K562 (cell line): ENCODE results near the gene ITPA. TPM values are rescaled to one million over a fixed set of nuclear protein-coding genes. Genes with fewer than 3 reads are reported as not detected.

ENCODE experiments used
- ATAC-seq: fragments of 200-7000 bp; cut with Tn5 transposase; 3 replicates; pipeline ENCODE4 v1.9.1; 2020; ENCODE audit warnings: moderate library complexity
- BruUV-seq: library from RNA; stranded (reverse); fragments of 400-500 nt; replicated peaks from 2 replicates; lab custom pipeline; 2021; lab: Mats Ljungman, UMichigan
- CTCF ChIA-PET: fragments of 300-600 bp; formaldehyde crosslinking; extraction: SDS; loops from one replicate; lab custom pipeline; 2021; ENCODE audit warnings: low intra/inter-chr PET ratio; lab: Yijun Ruan, JAX
- POLR2A ChIA-PET: fragments of 300-600, 350-650 bp; sonication (Branson Sonifier 250); formaldehyde crosslinking; extraction: SDS; loops from one replicate; lab custom pipeline; 2021; ENCODE audit warnings: antibody characterized with exemption, inconsistent platforms; lab: Yijun Ruan, JAX
- DNase-seq, 4 experiments: peaks; one replicate each; pipeline versions ENCODE4 v3.0.0 to v3.0.0-alpha.2; 2011 to 2018; ENCODE audit warnings: low spot score in 3 of 4, mixed read lengths in 3 of 4; ENCODE audit errors: extremely low read depth in 1 of 4
- FAIRE-seq: peaks from 2 replicates; lab custom pipeline; 2011; peaks lifted over from hg19 to GRCh38; lab: Jason Lieb, UNC
- H2AFZ ChIP-seq: 2 replicates; pipeline ENCODE4 v1.6.0; 2011; ENCODE audit warnings: low read depth, low read length, control low read depth, inconsistent platforms
- H3K27ac ChIP-seq: fragments of 200-600 bp; 3 replicates; pipeline ENCODE4 v1.8.0; 2011; ENCODE audit warnings: low read depth, mild to moderate bottlenecking, control low read depth, inconsistent platforms, low read length, moderate library complexity, mixed read lengths; ENCODE audit errors: extremely low read depth
- H3K27me3 ChIP-seq, 2 experiments: fragments of 300-600 bp in 1 of 2; 2 replicates in 1 of 2; 3 replicates in 1 of 2; pipeline versions ENCODE4 v1.6.0 to v1.8.0; 2011; ENCODE audit warnings: inconsistent platforms in 2 of 2, low read length in 2 of 2, mild to moderate bottlenecking in 1 of 2, mixed read lengths in 1 of 2, moderate library complexity in 1 of 2; ENCODE audit not compliant: control insufficient read depth in 2 of 2, insufficient read depth in 2 of 2
- H3K36me3 ChIP-seq: fragments of 300-600 bp; 3 replicates; pipeline ENCODE4 v1.8.0; 2011; ENCODE audit warnings: mild to moderate bottlenecking, low read length, inconsistent platforms; ENCODE audit not compliant: control insufficient read depth, insufficient read depth
- H3K4me1 ChIP-seq, 2 experiments: fragments of 200-600 bp in 1 of 2; replicated peaks in 1 of 2; 2 replicates in 1 of 2; 3 replicates in 1 of 2; pipeline versions ENCODE4 v1.5.1 to v1.8.0; 2011; ENCODE audit warnings: inconsistent platforms in 2 of 2, low read length in 2 of 2, mild to moderate bottlenecking in 1 of 2, mixed read lengths in 1 of 2, moderate library complexity in 1 of 2; ENCODE audit not compliant: control insufficient read depth in 2 of 2, insufficient read depth in 2 of 2
- H3K4me2 ChIP-seq: 2 replicates; pipeline ENCODE4 v1.6.1; 2011; ENCODE audit warnings: low read length, control low read depth, inconsistent platforms, mixed read lengths; ENCODE audit not compliant: insufficient read depth
- H3K4me3 ChIP-seq: fragments of 200-600 bp; sonication (generic), shearing (Covaris generic); 2 replicates; pipeline ENCODE4 v1.5.1; 2016; ENCODE audit warnings: control low read depth, inconsistent platforms
- H3K79me2 ChIP-seq: fragments of 200-600 bp; 3 replicates; pipeline ENCODE4 v1.8.0; 2011; ENCODE audit warnings: low read length, inconsistent platforms; ENCODE audit not compliant: control insufficient read depth, insufficient read depth
- H3K9ac ChIP-seq, 2 experiments: 2 replicates each; pipeline versions ENCODE4 v1.6.0 to v1.6.1; 2011; ENCODE audit warnings: low read depth in 2 of 2, low read length in 2 of 2, control low read depth in 1 of 2, inconsistent platforms in 1 of 2, mild to moderate bottlenecking in 1 of 2, mixed read lengths in 1 of 2; ENCODE audit not compliant: insufficient read depth in 1 of 2
- H3K9me1 ChIP-seq: one replicate; pipeline ENCODE4 v1.6.0; 2011; ENCODE audit warnings: inconsistent platforms, mild to moderate bottlenecking, low read length, moderate library complexity; ENCODE audit not compliant: control insufficient read depth, insufficient read depth
- H3K9me3 ChIP-seq: replicated peaks from 2 replicates; pipeline ENCODE4 v1.5.1; 2011; ENCODE audit warnings: low read depth, low read length, inconsistent platforms; ENCODE audit not compliant: control insufficient read depth, insufficient read depth
- H4K20me1 ChIP-seq: replicated peaks from 2 replicates; pipeline ENCODE4 v1.6.1; 2011; ENCODE audit warnings: low read length, inconsistent platforms, mixed read lengths; ENCODE audit not compliant: control insufficient read depth, insufficient read depth
- FOXK2 ChIP-seq, 2 experiments: fragments of 450-650 bp; IDR thresholded peaks in 1 of 2; conservative IDR thresholded peaks in 1 of 2; 2 replicates each; pipeline ENCODE4 v1.6.1; 2016; ENCODE audit warnings: low read depth in 2 of 2, mild to moderate bottlenecking in 1 of 2
- HLTF ChIP-seq: fragments of 450-650 bp; IDR thresholded peaks from 2 replicates; pipeline ENCODE4 v1.6.1; 2016
- SMC3 ChIP-seq: conservative IDR thresholded peaks from 2 replicates; pipeline ENCODE4 v1.6.1; 2011; ENCODE audit warnings: low read depth, low read length, improper control_type of control experiment; ENCODE audit not compliant: insufficient read depth
- SRSF1 ChIP-seq: fragments of 200-400 bp; formaldehyde crosslinking; IDR thresholded peaks from 2 replicates; pipeline ENCODE4 v1.6.1; 2017; ENCODE audit warnings: mild to moderate bottlenecking, low read depth, low read length, moderate library complexity
- STAT5B ChIP-seq: fragments of 250-450 bp; sonication (Bioruptor Pico); IDR thresholded peaks from 2 replicates; pipeline ENCODE4 v1.8.0; 2021; ENCODE audit warnings: mild to moderate bottlenecking, inconsistent platforms
- ZNF24 ChIP-seq: fragments of 450-650 bp; IDR thresholded peaks from 2 replicates; pipeline ENCODE4 v1.6.1; 2016
- ZNF280B ChIP-seq: fragments of 250-450 bp; sonication (Bioruptor Pico); IDR thresholded peaks from 2 replicates; pipeline ENCODE4 v1.5.1; 2021; ENCODE audit warnings: mild to moderate bottlenecking
- ZNF699 ChIP-seq: fragments of 250-450 bp; sonication (Bioruptor Pico); IDR thresholded peaks from 2 replicates; pipeline ENCODE4 v1.8.0; 2021; ENCODE audit warnings: mild to moderate bottlenecking, moderate library complexity; ENCODE audit not compliant: insufficient replicate concordance
- WGBS: fragments of 100-300 bp; shearing (Covaris generic); methylation state at CpG from one replicate; pipeline ENCODE4 v1.1.6; 2016; ENCODE audit warnings: low coverage, mixed read lengths; ENCODE audit not compliant: insufficient coverage; ENCODE audit errors: missing lambda C conversion rate; 5-methylcytosine and 5-hydroxymethylcytosine counted together
- in situ Hi-C: fragments of 300-500 bp; cut with MboI; formaldehyde crosslinking; loops from 4 replicates; pipeline ENCODE4 v1.15.0; 2018; ENCODE audit warnings: inconsistent platforms, mixed read lengths
- intact Hi-C: fragments of 100-400 bp; cut with micrococcal nuclease; formaldehyde crosslinking; loops from 2 replicates; pipeline ENCODE4 v1.14.2; 2022
- polyA plus RNA-seq, 8 experiments: library from polyadenylated mRNA; depleted of rRNA in 4 of 8; stranded (reverse) in 5 of 8; unstranded in 3 of 8; fragments of >200 nt; fragmentation: Nextera tagmentation in 2 of 8; fragmentation: Illumina TruSeq in 1 of 8; extraction: Ambion mirVana in 2 of 8; extraction: Trizol in 1 of 8; gene quantifications; 2 replicates each; pipeline versions ENCODE4 v1.2.1 to v1.2.3, GENCODE V29; 2011 to 2014; ENCODE audit warnings: inconsistent platforms in 1 of 8, missing spikeins in 1 of 8
- total RNA-seq, 7 experiments: library from RNA; depleted of rRNA in 6 of 7; stranded (reverse); fragments of >200 nt in 6 of 7; fragmentation: Illumina TruSeq in 2 of 7; extraction: Trizol in 2 of 7; gene quantifications; 2 replicates each; pipeline versions ENCODE4 v1.2.1 to v1.2.3, GENCODE V29; 2011 to 2021; ENCODE audit warnings: low replicate concordance in 1 of 7
- TF ChIP-seq, protein P1 (sequence below): sonication (generic); formaldehyde crosslinking; IDR thresholded peaks from 2 replicates; pipeline ENCODE4 v1.8.0; 2023; ENCODE audit warnings: mild to moderate bottlenecking, missing genetic modification reagents
- TF ChIP-seq, protein P2 (sequence below): fragments of 450-650 bp; IDR thresholded peaks from 2 replicates; pipeline ENCODE4 v1.6.1; 2018; ENCODE audit warnings: mild to moderate bottlenecking, low read depth; ENCODE audit not compliant: partially characterized antibody

ITPA gene
- total and polyA plus RNA-seq, 9 of the 15 experiments (the other 6 are each of a cell fraction or from before 2014, with no cell fraction given) = 5.0 to 79.7 (median 36.7) TPM

GRCh38 chr20:3204124-3204794 lies 5.0 kb upstream of the ITPA start, which contains the start of gene DDRGK1:
Gene DDRGK1, minus strand, starts transcription at chr20:3204682. Its CDS starts 55 bp downstream, at chr20:3204627.
- POLR2A ChIA-PET = interaction anchor here (0.6 to 0.9 kb wide), 2 partner anchors 17 to 541 kb away, joined by 3 to 4 read pairs; no protein-coding TSS in a partner anchor
- TSS peak; percentile 55 for BruUV-seq
- no peak for TF ChIP-seq FOXK2 (conservative IDR thresholded peaks at IDR 0.05 in 1 of 2, IDR thresholded peaks at IDR 0.05 in 1 of 2; ENCODE audit: low read depth in 2 of 2)
- TF ChIP-seq SMC3 = no peak
- TF ChIP-seq STAT5B (CRISPR knock-in tag) = no peak
- TF ChIP-seq ZNF699 (CRISPR knock-in tag) = no peak
- TF ChIP-seq ZNF280B (CRISPR knock-in tag) = no peak
- no peak for TF ChIP-seq SRSF1
- no peak for TF ChIP-seq ZNF24
- TF ChIP-seq, protein P1, sequence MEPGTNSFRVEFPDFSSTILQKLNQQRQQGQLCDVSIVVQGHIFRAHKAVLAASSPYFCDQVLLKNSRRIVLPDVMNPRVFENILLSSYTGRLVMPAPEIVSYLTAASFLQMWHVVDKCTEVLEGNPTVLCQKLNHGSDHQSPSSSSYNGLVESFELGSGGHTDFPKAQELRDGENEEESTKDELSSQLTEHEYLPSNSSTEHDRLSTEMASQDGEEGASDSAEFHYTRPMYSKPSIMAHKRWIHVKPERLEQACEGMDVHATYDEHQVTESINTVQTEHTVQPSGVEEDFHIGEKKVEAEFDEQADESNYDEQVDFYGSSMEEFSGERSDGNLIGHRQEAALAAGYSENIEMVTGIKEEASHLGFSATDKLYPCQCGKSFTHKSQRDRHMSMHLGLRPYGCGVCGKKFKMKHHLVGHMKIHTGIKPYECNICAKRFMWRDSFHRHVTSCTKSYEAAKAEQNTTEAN (CRISPR knock-in tag) = no peak
- no peak for TF ChIP-seq HLTF
- TF ChIP-seq, protein P2, sequence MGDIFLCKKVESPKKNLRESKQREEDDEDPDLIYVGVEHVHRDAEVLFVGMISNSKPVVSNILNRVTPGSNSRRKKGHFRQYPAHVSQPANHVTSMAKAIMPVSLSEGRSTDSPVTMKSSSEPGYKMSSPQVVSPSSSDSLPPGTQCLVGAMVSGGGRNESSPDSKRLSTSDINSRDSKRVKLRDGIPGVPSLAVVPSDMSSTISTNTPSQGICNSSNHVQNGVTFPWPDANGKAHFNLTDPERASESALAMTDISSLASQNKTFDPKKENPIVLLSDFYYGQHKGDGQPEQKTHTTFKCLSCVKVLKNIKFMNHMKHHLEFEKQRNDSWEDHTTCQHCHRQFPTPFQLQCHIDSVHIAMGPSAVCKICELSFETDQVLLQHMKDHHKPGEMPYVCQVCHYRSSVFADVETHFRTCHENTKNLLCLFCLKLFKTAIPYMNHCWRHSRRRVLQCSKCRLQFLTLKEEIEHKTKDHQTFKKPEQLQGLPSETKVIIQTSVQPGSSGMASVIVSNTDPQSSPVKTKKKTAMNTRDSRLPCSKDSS = no peak

More at GRCh38 chr20:3204124-3204794, 5.0 kb upstream of the ITPA start, which contains the start of gene DDRGK1:
- Histone ChIP-seq H3K27ac (peak within 1 kb of the TSS; percentile 69), H3K4me3 (peak within 1 kb of the TSS; percentile 63), H3K79me2 (peaks cover 31% of the 10 kb centered on the region), H3K36me3 (peaks cover 26% of the 10 kb centered on the region; the same call in 2 of the 3 replicates), H3K27me3 (no peaks in the 10 kb centered on the region), H3K4me2 (peak within 1 kb of the TSS; percentile 81), H4K20me1 (no peaks in the 10 kb centered on the region), H3K9me1 (no peaks in the 10 kb centered on the region), H2AFZ (peak within 1 kb of the TSS; percentile 91), H3K9ac (peak within 1 kb of the TSS; percentile 73 to 93), H3K9me3 (no peaks in the 10 kb centered on the region), H3K4me1 (peaks cover 10 to 38% of the 10 kb centered on the region in 2 experiments; a peak in 4 of 5 replicates)
- FAIRE-seq = peak; percentile 88
- ATAC-seq = peak; percentile 89
- DNase-seq = peak; percentile 85 to 90 (median 88)
- WGBS = under 1% methylated on average over 38 of the region's 48 CpGs
- in situ Hi-C loops = no loop called here
- CTCF ChIA-PET = no interaction called here
- intact Hi-C loops = no loop called here
